ENCODE data around the gene ZDHHC20.

ZDHHC20 gene

DNA sequence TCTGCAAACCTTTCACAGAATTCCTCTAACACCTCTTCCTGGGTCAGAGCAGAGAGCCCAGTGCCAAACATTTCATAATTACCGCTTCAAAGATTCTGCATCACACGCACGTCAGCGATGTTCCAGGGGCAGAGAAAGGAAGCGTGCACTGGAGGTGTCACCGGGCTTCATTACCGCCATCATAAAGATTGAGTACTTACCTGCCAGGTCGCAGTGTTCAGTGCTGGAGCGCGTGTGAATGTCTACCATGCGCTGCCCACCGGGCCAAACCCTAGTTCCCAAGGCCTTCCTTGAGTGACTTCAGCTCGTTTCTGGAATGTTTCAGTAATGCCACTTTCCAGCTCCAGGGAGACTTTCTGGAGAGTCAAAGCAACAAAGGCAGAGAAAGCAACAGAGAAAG lies 104.4 kb downstream of the ZDHHC20 start:
- H3K79me2 ChIP-seq (ENCODE audit: low read length), result no peaks in the 10 kb centered on the region
- no peaks in the 10 kb centered on the region for H3K9me3 ChIP-seq (ENCODE audit: insufficient read depth, low read length)
- H4K20me1 ChIP-seq (ENCODE audit: insufficient read depth, low read length), result no peaks in the 10 kb centered on the region
- H3K27me3 ChIP-seq (ENCODE audit: low read depth, low read length), result no peaks in the 10 kb centered on the region
- no peak overlapping the region for H3K9ac ChIP-seq (ENCODE audit: low read length)
- TF ChIP-seq EZH2phosphoT487 (IDR thresholded peaks at IDR 0.05; ENCODE audit: low read depth), result no peak
- TF ChIP-seq CTCF (IDR thresholded peaks at IDR 0.05; ENCODE audit: low read depth, low read length), result no peak
- H3K4me2 ChIP-seq (ENCODE audit: low read length), result no peak overlapping the region
- H3K4me1 ChIP-seq (ENCODE audit: low read length), result no peaks in the 10 kb centered on the region
- no peak overlapping the region for H3K4me3 ChIP-seq (ENCODE audit: low read length)
- no peak overlapping the region for H2AFZ ChIP-seq (ENCODE audit: low read depth, low read length)
- no peaks in the 10 kb centered on the region for H3K36me3 ChIP-seq (replicated peaks; ENCODE audit: low read depth, low read length)
- no peak overlapping the region for H3K27ac ChIP-seq (ENCODE audit: low read length)

GRCh38 chr13:21348488-21349120 lies 110.5 kb downstream of the ZDHHC20 start:
- Histone ChIP-seq H3K27ac (ENCODE audit: low read length) (no peak overlapping the region), H2AFZ (ENCODE audit: low read depth, low read length) (no peak overlapping the region), H4K20me1 (ENCODE audit: insufficient read depth, low read length) (no peaks in the 10 kb centered on the region), H3K9ac (ENCODE audit: low read length) (no peak overlapping the region), H3K36me3 (replicated peaks; ENCODE audit: low read depth, low read length) (no peaks in the 10 kb centered on the region), H3K79me2 (ENCODE audit: low read length) (no peaks in the 10 kb centered on the region), H3K4me1 (ENCODE audit: low read length) (peaks cover 4% of the 10 kb centered on the region; the same call in 1 of the 2 replicates), H3K4me3 (ENCODE audit: low read length) (no peak overlapping the region), H3K4me2 (ENCODE audit: low read length) (no peak overlapping the region), H3K9me3 (ENCODE audit: insufficient read depth, low read length) (no peaks in the 10 kb centered on the region), H3K27me3 (ENCODE audit: low read depth, low read length) (no peaks in the 10 kb centered on the region)
- TF ChIP-seq EZH2phosphoT487 (IDR thresholded peaks at IDR 0.05; ENCODE audit: low read depth) (no peak), CTCF (IDR thresholded peaks at IDR 0.05; ENCODE audit: low read depth, low read length) (no peak)

GRCh38 chr13:21347753-21348318 lies 111.3 kb downstream of the ZDHHC20 start:
- Histone ChIP-seq H3K79me2 (ENCODE audit: low read length) (no peaks in the 10 kb centered on the region), H3K27me3 (ENCODE audit: low read depth, low read length) (no peaks in the 10 kb centered on the region), H3K9me3 (ENCODE audit: insufficient read depth, low read length) (no peaks in the 10 kb centered on the region), H3K4me2 (ENCODE audit: low read length) (no peak overlapping the region), H3K9ac (ENCODE audit: low read length) (no peak overlapping the region), H3K27ac (ENCODE audit: low read length) (no peak overlapping the region), H3K4me3 (ENCODE audit: low read length) (no peak overlapping the region), H2AFZ (ENCODE audit: low read depth, low read length) (no peak overlapping the region), H3K36me3 (replicated peaks; ENCODE audit: low read depth, low read length) (no peaks in the 10 kb centered on the region), H3K4me1 (ENCODE audit: low read length) (peaks cover 4% of the 10 kb centered on the region; the same call in 1 of the 2 replicates), H4K20me1 (ENCODE audit: insufficient read depth, low read length) (no peaks in the 10 kb centered on the region)
- TF ChIP-seq CTCF (IDR thresholded peaks at IDR 0.05; ENCODE audit: low read depth, low read length), result no peak
- TF ChIP-seq EZH2phosphoT487 (IDR thresholded peaks at IDR 0.05; ENCODE audit: low read depth), result no peak

DNA sequence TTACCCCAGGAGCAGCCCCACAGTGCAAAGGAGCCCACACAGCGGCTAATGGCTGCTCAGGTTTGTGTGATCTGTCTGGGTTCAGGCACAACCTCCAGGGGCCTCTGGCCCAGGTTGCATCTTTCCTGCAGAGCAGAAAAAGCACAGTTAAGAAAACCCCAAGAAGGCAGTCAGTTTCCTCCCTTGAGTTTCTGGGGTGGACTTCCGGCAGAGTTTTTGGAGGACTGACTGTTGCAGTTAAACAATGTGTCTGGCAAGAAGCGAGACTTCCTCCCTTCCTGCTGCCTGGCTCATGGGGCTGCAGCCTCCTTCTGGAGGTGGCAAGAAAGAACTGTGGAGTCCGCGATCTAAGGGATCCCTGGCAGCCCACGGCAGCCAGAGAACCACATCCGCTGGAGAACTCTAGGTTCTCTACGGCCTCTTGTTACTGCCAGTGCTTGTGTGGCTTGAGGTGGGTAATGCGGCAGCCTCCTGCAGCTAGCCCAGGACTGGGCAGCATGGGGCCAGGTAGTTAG lies 114.4 kb downstream of the ZDHHC20 start:
- Histone ChIP-seq H4K20me1 (ENCODE audit: insufficient read depth, low read length) (no peaks in the 10 kb centered on the region), H3K4me2 (ENCODE audit: low read length) (0 out of 2 replicates have a peak overlapping the region, but pooled peaks have one; percentile 18), H3K4me1 (ENCODE audit: low read length) (peaks cover 4% of the 10 kb centered on the region; the same call in 1 of the 2 replicates), H2AFZ (ENCODE audit: low read depth, low read length) (peak overlapping the region; percentile 25; the same call in 1 of the 2 replicates), H3K9me3 (ENCODE audit: insufficient read depth, low read length) (no peaks in the 10 kb centered on the region), H3K36me3 (replicated peaks; ENCODE audit: low read depth, low read length) (no peaks in the 10 kb centered on the region), H3K27me3 (ENCODE audit: low read depth, low read length) (no peaks in the 10 kb centered on the region), H3K9ac (ENCODE audit: low read length) (no peak overlapping the region), H3K79me2 (ENCODE audit: low read length) (no peaks in the 10 kb centered on the region), H3K4me3 (ENCODE audit: low read length) (no peak overlapping the region), H3K27ac (ENCODE audit: low read length) (no peak overlapping the region)
- TF ChIP-seq CTCF (IDR thresholded peaks at IDR 0.05; ENCODE audit: low read depth, low read length) (no peak), EZH2phosphoT487 (IDR thresholded peaks at IDR 0.05; ENCODE audit: low read depth) (no peak)

Data from OCI-LY3 (cell line).